Measurements from ENCODE around the gene PRKCB. TPM values are rescaled to one million over a fixed set of nuclear protein-coding genes. Genes with fewer than 3 reads are reported as not detected.

Gene PRKCB
- total RNA-seq (2022) (not detected in 2 replicates), Bru-seq, nascent RNA (percentile 2 among the genes with signal in this experiment), BruChase-seq, experiment 1, labeled RNA remaining after a 6-hour chase (percentile 2 among the genes with signal in this experiment), BruChase-seq, experiment 2, labeled RNA remaining after a 2-hour chase (percentile 2 among the genes with signal in this experiment)
- long read RNA-seq, result 0 reads

DNA sequence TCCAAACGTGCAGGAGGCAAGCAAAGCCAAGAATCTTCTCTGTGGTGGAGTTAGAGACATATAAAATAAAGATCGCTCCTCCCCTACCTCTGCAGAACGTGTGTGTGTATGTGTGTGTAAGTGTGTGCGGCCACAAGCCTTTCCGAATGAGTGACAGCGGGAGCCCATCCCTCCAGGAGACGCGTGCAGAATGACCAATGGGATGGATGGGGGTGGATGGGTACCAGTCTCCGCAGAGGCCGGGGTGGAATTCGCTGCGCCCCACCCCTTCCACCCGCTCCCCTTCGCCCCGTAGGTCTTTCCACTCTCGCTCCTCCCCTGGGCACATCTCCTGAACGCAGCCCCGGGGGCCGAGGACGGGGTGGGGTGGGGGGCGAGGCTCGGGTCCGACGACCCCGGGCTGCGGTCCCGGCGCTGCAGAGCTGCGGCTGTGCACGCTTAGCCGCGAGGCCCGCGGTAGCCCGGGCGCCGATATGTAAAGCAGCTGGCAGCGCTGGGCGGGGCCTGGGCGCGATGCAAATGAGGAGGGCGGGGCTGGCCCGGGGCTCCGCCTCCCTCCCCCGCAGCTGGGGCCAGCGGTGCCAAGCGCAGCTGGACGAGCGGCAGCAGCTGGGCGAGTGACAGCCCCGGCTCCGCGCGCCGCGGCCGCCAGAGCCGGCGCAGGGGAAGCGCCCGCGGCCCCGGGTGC lies at the start of gene PRKCB:
Gene PRKCB (plus strand): TSS at position 594 of the 688 bp plus-strand sequence.
- DNase-seq (ENCODE audit: unreplicated experiment), result no peak
- H3K27me3 Mint-ChIP-seq (ENCODE audit: insufficient read depth, unreplicated experiment), result peaks cover 42% of the 10 kb centered on the region
- H3K9me3 Mint-ChIP-seq (ENCODE audit: unreplicated experiment), result peaks cover 8% of the 10 kb centered on the region
- ChIA-PET POLR2A (no interaction called here), CTCF (no interaction called here)
- no peaks in the 10 kb centered on the region for H3K4me1 Mint-ChIP-seq (ENCODE audit: insufficient read depth, unreplicated experiment)
- no peak within 1 kb of the TSS for H3K4me3 Mint-ChIP-seq (ENCODE audit: unreplicated experiment)
- H3K36me3 Mint-ChIP-seq (ENCODE audit: insufficient read depth, unreplicated experiment), result no peaks in the 10 kb centered on the region
- TF ChIP-seq, protein P1, sequence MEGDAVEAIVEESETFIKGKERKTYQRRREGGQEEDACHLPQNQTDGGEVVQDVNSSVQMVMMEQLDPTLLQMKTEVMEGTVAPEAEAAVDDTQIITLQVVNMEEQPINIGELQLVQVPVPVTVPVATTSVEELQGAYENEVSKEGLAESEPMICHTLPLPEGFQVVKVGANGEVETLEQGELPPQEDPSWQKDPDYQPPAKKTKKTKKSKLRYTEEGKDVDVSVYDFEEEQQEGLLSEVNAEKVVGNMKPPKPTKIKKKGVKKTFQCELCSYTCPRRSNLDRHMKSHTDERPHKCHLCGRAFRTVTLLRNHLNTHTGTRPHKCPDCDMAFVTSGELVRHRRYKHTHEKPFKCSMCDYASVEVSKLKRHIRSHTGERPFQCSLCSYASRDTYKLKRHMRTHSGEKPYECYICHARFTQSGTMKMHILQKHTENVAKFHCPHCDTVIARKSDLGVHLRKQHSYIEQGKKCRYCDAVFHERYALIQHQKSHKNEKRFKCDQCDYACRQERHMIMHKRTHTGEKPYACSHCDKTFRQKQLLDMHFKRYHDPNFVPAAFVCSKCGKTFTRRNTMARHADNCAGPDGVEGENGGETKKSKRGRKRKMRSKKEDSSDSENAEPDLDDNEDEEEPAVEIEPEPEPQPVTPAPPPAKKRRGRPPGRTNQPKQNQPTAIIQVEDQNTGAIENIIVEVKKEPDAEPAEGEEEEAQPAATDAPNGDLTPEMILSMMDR (IDR thresholded peaks at IDR 0.05; ENCODE audit: unreplicated experiment), result no peak
- BruUV-seq (replicated peaks), result no TSS peak
- H3K27ac Mint-ChIP-seq (ENCODE audit: low read depth, unreplicated experiment), result no peak within 1 kb of the TSS
- intact Hi-C loops (cut with micrococcal nuclease), result no loop called here

DNA sequence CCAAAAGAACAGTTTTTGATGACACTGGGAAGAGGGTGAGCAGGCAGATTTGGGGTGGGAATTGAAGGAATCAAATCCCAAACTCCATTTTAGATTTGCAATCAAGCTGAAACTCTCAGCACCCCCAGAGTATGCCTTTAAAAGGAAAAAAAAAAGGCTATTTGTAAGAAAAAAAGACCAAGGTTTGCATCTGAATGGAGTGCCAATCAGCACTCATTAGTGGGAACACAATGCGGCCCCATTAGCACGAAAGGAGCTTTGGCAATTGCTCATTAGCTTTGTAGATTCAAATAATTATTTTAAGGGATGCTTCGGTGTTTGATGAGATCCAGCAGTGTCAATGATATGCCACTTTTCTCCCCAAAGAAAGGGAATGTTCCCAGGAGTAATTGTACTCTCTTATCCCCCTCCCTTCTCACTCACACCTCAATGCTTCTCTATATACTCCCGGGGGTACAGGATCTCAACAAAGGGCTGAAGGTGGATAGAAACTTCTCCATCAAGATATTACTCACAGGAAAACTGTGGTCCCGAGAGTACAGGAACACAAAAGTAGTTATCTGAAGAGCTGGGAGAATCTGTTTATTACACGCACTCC lies 48.7 kb upstream of the PRKCB start:
- no peak for DNase-seq (ENCODE audit: unreplicated experiment)
- no peak overlapping the region for H3K4me3 Mint-ChIP-seq (ENCODE audit: unreplicated experiment)
- POLR2A ChIA-PET, result interaction anchor here (0.7 kb wide), 1 partner anchor 115 kb away, joined by 3 read pairs; no protein-coding TSS in a partner anchor
- H3K27ac Mint-ChIP-seq (ENCODE audit: low read depth, unreplicated experiment), result no peak overlapping the region
- no peaks in the 10 kb centered on the region for H3K9me3 Mint-ChIP-seq (ENCODE audit: unreplicated experiment)
- H3K4me1 Mint-ChIP-seq (ENCODE audit: insufficient read depth, unreplicated experiment), result peaks cover 6% of the 10 kb centered on the region
- H3K36me3 Mint-ChIP-seq (ENCODE audit: insufficient read depth, unreplicated experiment), result no peaks in the 10 kb centered on the region
- BruUV-seq (replicated peaks), result no TSS peak
- CTCF ChIA-PET, result interaction anchor here (0.5 to 3.7 kb wide), 6 partner anchors 14 to 467 kb away, joined by 3 to 13 read pairs (median 3); no protein-coding TSS in a partner anchor
- H3K27me3 Mint-ChIP-seq (ENCODE audit: insufficient read depth, unreplicated experiment), result peaks cover 17% of the 10 kb centered on the region
- TF ChIP-seq, protein P1 (IDR thresholded peaks at IDR 0.05; ENCODE audit: unreplicated experiment), result no peak
- intact Hi-C loops (cut with micrococcal nuclease), result no loop called here

DNA sequence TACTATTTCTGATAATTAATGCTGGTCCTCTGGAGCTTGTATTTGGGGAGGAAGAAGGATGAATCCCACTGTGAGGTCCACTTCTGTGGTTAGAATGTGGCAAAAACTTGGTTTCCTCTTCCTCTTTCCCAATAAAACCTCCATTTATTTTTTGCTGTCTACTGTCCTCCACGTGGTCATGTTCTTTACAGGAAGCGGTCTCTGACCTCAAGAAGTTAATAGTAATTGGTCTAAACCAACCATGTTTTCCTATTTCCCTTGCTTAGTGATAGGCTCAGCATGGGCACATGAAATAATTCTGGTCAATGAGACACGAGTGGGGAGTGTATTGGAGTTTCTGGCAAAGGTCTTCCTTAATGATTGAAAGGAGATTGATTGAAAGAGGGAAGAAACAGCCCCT lies 47.1 kb upstream of the PRKCB start:
- TF ChIP-seq, protein P1 (IDR thresholded peaks at IDR 0.05; ENCODE audit: unreplicated experiment), result no peak
- ChIA-PET POLR2A (interaction anchor here (0.9 kb wide), 1 partner anchor 253 kb away, joined by 3 read pairs; no protein-coding TSS in a partner anchor), CTCF (interaction anchor here (0.7 to 1.0 kb wide), 3 partner anchors 11 to 247 kb away, joined by 3 read pairs; no protein-coding TSS in a partner anchor)
- H3K4me1 Mint-ChIP-seq (ENCODE audit: insufficient read depth, unreplicated experiment), result peaks cover 6% of the 10 kb centered on the region
- no peaks in the 10 kb centered on the region for H3K36me3 Mint-ChIP-seq (ENCODE audit: insufficient read depth, unreplicated experiment)
- H3K27me3 Mint-ChIP-seq (ENCODE audit: insufficient read depth, unreplicated experiment), result peaks cover 17% of the 10 kb centered on the region
- H3K27ac Mint-ChIP-seq (ENCODE audit: low read depth, unreplicated experiment), result no peak overlapping the region
- no peaks in the 10 kb centered on the region for H3K9me3 Mint-ChIP-seq (ENCODE audit: unreplicated experiment)
- H3K4me3 Mint-ChIP-seq (ENCODE audit: unreplicated experiment), result no peak overlapping the region
- BruUV-seq (replicated peaks), result no TSS peak
- intact Hi-C loops (cut with micrococcal nuclease), result no loop called here
- DNase-seq (ENCODE audit: unreplicated experiment), result no peak

DNA sequence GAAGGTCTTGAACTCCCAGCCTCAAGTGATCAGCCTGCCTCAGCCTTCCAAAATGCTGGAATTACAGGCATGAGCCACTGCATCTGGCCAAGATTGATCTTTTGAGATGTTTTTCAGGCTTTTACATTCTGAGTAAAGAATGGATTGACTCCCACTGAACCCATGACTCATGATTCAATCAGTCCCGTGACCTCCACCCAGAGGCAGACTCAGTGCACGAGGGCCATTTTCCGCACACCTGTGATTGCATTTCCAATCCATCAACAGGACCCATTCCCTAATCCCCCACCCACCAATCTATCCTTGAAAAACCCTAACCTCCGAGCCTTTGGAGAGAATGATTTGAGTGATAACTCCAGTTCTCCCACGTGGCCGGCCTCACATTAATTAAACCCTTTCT lies 40.4 kb upstream of the PRKCB start:
- no peak for DNase-seq (ENCODE audit: unreplicated experiment)
- no TSS peak for BruUV-seq (replicated peaks)
- TF ChIP-seq, protein P1 (IDR thresholded peaks at IDR 0.05; ENCODE audit: unreplicated experiment), result no peak
- POLR2A ChIA-PET, result no interaction called here
- Mint-ChIP-seq H3K4me1 (ENCODE audit: insufficient read depth, unreplicated experiment) (no peaks in the 10 kb centered on the region), H3K4me3 (ENCODE audit: unreplicated experiment) (no peak overlapping the region), H3K9me3 (ENCODE audit: unreplicated experiment) (no peaks in the 10 kb centered on the region), H3K27me3 (ENCODE audit: insufficient read depth, unreplicated experiment) (no peaks in the 10 kb centered on the region), H3K36me3 (ENCODE audit: insufficient read depth, unreplicated experiment) (no peaks in the 10 kb centered on the region), H3K27ac (ENCODE audit: low read depth, unreplicated experiment) (no peak overlapping the region)
- intact Hi-C loops (cut with micrococcal nuclease), result no loop called here
- CTCF ChIA-PET, result interaction anchor here (0.6 to 0.7 kb wide), 2 partner anchors 24 to 634 kb away, joined by 3 read pairs; no protein-coding TSS in a partner anchor
